SU-DHL-6 (cell line): ENCODE results near the gene BABAM1.

ENCODE experiments used
- H2AFZ ChIP-seq: fragments of 200-600 bp; sonication (generic); 2 replicates; pipeline ENCODE4 v1.6.1; 2014; ENCODE audit warnings: low read depth, mild to moderate bottlenecking, moderate library complexity, mixed read lengths, antibody characterized with exemption, low read length; ENCODE audit not compliant: severe bottlenecking
- H3F3A ChIP-seq: fragments of 200-600 bp; shearing (Covaris generic); 2 replicates; pipeline ENCODE4 v1.6.0; 2016; ENCODE audit warnings: antibody characterized with exemption, mild to moderate bottlenecking; ENCODE audit not compliant: insufficient read depth
- H3K27ac ChIP-seq: fragments of 200-600 bp; sonication (generic); 2 replicates; pipeline ENCODE4 v1.5.1; 2016; ENCODE audit warnings: low read depth, mild to moderate bottlenecking, low read length, moderate library complexity, mixed read lengths
- H3K27me3 ChIP-seq: fragments of 200-600 bp; sonication (generic), shearing (Covaris generic); 2 replicates; pipeline ENCODE4 v1.6.0; 2014; ENCODE audit warnings: mild to moderate bottlenecking, low read length
- H3K36me3 ChIP-seq: fragments of 200-600 bp; sonication (generic); 2 replicates; pipeline ENCODE4 v1.6.1; 2014; ENCODE audit warnings: mild to moderate bottlenecking, low read length, mixed read lengths
- H3K4me2 ChIP-seq: fragments of 300-600, 200-600 bp; shearing (Covaris generic), sonication (generic); 2 replicates; pipeline ENCODE4 v1.6.0; 2014; ENCODE audit warnings: low read length, low read depth, mild to moderate bottlenecking; ENCODE audit not compliant: poor library complexity, severe bottlenecking
- H3K4me3 ChIP-seq: fragments of 200-600 bp; sonication (generic); 2 replicates; pipeline ENCODE4 v1.5.1; 2014; ENCODE audit warnings: antibody characterized with exemption, low read length, mild to moderate bottlenecking, mixed read lengths; ENCODE audit not compliant: insufficient read depth, poor library complexity, severe bottlenecking
- H3K79me2 ChIP-seq: fragments of 200-600 bp; sonication (generic); 2 replicates; pipeline ENCODE4 v1.6.1; 2014; ENCODE audit warnings: mild to moderate bottlenecking, low read length, moderate library complexity; ENCODE audit not compliant: insufficient read depth
- H3K9ac ChIP-seq: fragments of 200-600 bp; sonication (generic); 2 replicates; pipeline ENCODE4 v1.7.0; 2014; ENCODE audit warnings: mild to moderate bottlenecking, low read length
- H3K9me2 ChIP-seq: fragments of 200-600 bp; sonication (generic); replicated peaks from 2 replicates; pipeline ENCODE4 v1.6.1; 2014; ENCODE audit warnings: low read length; ENCODE audit not compliant: insufficient read depth
- H3K9me3 ChIP-seq: fragments of 200-600 bp; sonication (generic); 2 replicates; pipeline ENCODE4 v1.6.1; 2014; ENCODE audit warnings: low read length, mixed read lengths; ENCODE audit not compliant: insufficient read depth
- H4K20me1 ChIP-seq: fragments of 200-600 bp; sonication (generic); 2 replicates; pipeline ENCODE4 v1.6.1; 2014; ENCODE audit warnings: low read depth, mild to moderate bottlenecking, antibody characterized with exemption, low read length, moderate library complexity, mixed read lengths
- EZH2phosphoT487 ChIP-seq: fragments of 200-600 bp; sonication (generic), shearing (Covaris generic); conservative IDR thresholded peaks from 2 replicates; pipeline ENCODE4 v1.6.1; 2018; ENCODE audit warnings: mild to moderate bottlenecking, antibody characterized with exemption, low read length, moderate library complexity, mixed read lengths
- TF ChIP-seq, protein P1 (sequence below): fragments of 200-600 bp; sonication (generic); IDR thresholded peaks from one replicate; pipeline ENCODE4 v1.5.1; 2017; ENCODE audit warnings: antibody characterized with exemption, mild to moderate bottlenecking, low read length, moderate library complexity; ENCODE audit not compliant: insufficient read depth, poor library complexity, severe bottlenecking

The BABAM1 gene

DNA sequence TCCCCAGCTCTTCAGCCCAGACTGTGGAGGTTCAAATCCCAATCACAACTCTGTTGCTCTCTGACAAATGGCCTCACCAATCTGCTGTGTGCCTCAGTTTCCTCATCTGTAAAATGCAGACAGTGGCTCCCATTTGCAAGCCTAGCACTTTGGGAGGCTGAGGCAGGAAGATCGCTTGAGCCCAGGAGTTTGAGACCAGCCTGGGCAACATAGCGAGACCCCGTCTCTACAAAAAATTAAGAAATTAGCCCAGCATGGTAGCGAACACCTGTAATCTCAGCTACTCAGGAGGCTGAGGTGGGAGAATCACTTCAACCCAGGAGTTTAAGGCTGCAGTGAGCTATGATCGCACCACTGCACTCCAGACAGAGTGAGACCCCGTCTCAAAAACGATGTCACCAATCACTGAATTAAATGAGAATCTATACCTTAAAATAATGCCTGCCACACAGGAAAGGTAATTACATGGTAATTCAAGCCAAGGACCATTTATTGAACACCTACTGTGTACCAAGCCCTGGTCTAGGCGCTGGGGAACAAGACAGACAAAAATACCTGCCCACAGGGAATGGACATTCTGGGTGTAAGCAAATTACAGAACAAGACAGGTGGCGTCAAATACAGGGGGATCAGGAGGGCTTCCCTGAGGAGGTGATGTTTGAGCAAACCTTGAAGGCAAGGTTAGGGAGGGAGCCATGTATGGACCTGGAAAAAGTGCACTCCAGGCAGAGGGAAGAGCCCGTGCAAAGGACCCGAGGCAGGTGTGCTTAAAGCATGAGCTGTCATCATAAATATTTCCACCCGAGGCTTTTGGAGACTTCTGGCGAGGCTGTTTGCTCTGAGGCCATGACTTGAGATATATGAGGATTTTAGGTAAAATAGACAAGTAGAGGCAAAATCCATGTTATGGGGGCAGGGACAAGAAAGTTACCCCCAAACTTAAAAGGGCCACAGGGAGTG lies 29.2 kb upstream of the BABAM1 start:
- Histone ChIP-seq H3K4me3 (no peak overlapping the region), H3K36me3 (no peaks in the 10 kb centered on the region), H3F3A (peaks cover 10% of the 10 kb centered on the region; the same call in 1 of the 2 replicates), H3K4me2 (no peak overlapping the region), H3K27ac (no peak overlapping the region), H3K79me2 (no peaks in the 10 kb centered on the region), H3K27me3 (no peaks in the 10 kb centered on the region), H3K9me3 (no peaks in the 10 kb centered on the region), H3K9ac (no peak overlapping the region), H3K9me2 (no peaks in the 10 kb centered on the region), H2AFZ (no peak overlapping the region), H4K20me1 (no peaks in the 10 kb centered on the region)
- no peak for TF ChIP-seq EZH2phosphoT487
- TF ChIP-seq, protein P1, sequence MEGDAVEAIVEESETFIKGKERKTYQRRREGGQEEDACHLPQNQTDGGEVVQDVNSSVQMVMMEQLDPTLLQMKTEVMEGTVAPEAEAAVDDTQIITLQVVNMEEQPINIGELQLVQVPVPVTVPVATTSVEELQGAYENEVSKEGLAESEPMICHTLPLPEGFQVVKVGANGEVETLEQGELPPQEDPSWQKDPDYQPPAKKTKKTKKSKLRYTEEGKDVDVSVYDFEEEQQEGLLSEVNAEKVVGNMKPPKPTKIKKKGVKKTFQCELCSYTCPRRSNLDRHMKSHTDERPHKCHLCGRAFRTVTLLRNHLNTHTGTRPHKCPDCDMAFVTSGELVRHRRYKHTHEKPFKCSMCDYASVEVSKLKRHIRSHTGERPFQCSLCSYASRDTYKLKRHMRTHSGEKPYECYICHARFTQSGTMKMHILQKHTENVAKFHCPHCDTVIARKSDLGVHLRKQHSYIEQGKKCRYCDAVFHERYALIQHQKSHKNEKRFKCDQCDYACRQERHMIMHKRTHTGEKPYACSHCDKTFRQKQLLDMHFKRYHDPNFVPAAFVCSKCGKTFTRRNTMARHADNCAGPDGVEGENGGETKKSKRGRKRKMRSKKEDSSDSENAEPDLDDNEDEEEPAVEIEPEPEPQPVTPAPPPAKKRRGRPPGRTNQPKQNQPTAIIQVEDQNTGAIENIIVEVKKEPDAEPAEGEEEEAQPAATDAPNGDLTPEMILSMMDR: no peak

DNA sequence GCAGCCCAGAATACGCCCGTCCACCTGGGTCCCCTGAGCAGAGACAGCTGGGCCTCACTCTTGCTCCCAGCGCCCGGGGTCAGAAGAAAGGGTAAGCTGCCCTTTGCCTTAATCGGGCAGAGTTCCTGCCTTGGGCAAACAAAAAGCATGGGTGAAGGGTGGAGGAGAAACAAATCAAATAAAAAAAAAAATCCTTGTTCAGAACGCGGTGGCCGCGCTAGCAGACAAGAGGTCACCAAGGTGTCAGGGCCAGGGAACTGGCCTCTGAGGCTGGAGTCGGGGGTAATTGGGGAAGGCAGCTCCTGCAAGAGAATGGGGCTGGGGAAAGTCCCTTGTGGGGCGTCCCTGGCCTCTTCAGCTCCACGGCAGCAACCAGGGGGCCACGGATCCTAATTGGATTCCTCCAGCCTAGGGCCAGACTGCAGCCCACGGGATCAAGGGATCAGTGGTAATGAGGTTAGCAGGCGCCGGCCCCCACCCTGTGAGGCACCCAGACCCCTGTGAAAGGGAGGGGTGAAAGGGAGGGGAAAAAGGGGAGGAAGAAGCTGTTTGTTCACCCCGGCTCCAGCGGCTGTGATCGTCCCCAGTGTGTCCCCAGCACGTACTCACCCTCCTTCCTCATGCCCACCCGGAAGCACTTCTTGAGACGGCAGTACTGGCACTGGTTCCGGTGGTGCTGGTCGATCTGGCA lies 27.0 kb upstream of the BABAM1 start:
- H3K79me2 ChIP-seq: peaks cover 3% of the 10 kb centered on the region; the same call in 1 of the 2 replicates
- H3K9ac ChIP-seq: no peak overlapping the region
- H3F3A ChIP-seq: peaks cover 10% of the 10 kb centered on the region; the same call in 1 of the 2 replicates
- no peak overlapping the region for H2AFZ ChIP-seq
- H3K36me3 ChIP-seq: no peaks in the 10 kb centered on the region
- H3K9me3 ChIP-seq: no peaks in the 10 kb centered on the region
- no peak overlapping the region for H3K4me2 ChIP-seq
- no peaks in the 10 kb centered on the region for H4K20me1 ChIP-seq
- no peaks in the 10 kb centered on the region for H3K27me3 ChIP-seq
- H3K27ac ChIP-seq: no peak overlapping the region
- TF ChIP-seq, protein P1: no peak
- TF ChIP-seq EZH2phosphoT487: no peak
- no peaks in the 10 kb centered on the region for H3K9me2 ChIP-seq
- H3K4me3 ChIP-seq: no peak overlapping the region

DNA sequence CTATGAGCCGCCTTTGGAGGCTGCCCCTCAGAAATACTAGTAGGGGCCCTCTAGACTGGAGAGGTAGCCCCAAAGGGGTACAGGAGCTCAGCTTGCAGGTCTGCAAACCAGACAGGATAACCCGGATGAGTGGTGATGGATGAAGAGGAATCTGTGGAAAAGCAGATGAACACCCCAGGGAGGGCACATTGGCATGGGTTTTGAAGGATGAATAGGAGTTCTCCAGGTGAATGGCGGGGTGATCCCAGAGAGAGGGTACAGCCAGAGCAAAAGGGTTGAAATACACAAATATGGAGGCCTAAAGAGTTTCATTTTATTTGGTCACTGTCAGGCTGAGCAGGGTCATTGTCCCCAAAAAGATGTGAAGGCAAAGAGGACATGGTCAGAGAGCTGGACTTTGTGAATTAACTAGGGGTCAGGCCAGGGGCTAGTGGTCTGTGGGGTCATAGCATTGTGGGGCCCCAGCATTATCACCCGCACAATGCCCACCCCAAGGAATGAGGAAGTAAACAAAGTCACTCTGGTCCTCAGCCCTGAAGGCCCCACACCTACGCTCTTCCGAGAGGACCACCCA lies 26.3 kb upstream of the BABAM1 start:
- H3K4me2 ChIP-seq: no peak overlapping the region
- H3F3A ChIP-seq: peaks cover 10% of the 10 kb centered on the region; the same call in 1 of the 2 replicates
- no peaks in the 10 kb centered on the region for H3K9me3 ChIP-seq
- H4K20me1 ChIP-seq: no peaks in the 10 kb centered on the region
- H3K27ac ChIP-seq: no peak overlapping the region
- no peak overlapping the region for H2AFZ ChIP-seq
- H3K4me3 ChIP-seq: no peak overlapping the region
- no peaks in the 10 kb centered on the region for H3K36me3 ChIP-seq
- no peaks in the 10 kb centered on the region for H3K27me3 ChIP-seq
- peaks cover 3% of the 10 kb centered on the region; the same call in 1 of the 2 replicates for H3K79me2 ChIP-seq
- no peak overlapping the region for H3K9ac ChIP-seq
- no peaks in the 10 kb centered on the region for H3K9me2 ChIP-seq
- no peak for TF ChIP-seq EZH2phosphoT487
- TF ChIP-seq, protein P1: no peak
